EL (cell line): ENCODE results near the gene F13B.
"Not testable (repeated sequence)": the region's sequence is repeated elsewhere in the genome, so short reads cannot be mapped to it uniquely, and the experiment has no call there.

Experiments
- DNase-seq: peaks from one replicate; pipeline ENCODE4 v3.0.0-alpha.2; 2016

The F13B gene

GRCh38 chr1:197066719-197067456, at the start of gene F13B:
F13B (minus strand) TSS chr1:197067260; CDS start chr1:197067223, 37 bp downstream.
- no peak for DNase-seq

DNA sequence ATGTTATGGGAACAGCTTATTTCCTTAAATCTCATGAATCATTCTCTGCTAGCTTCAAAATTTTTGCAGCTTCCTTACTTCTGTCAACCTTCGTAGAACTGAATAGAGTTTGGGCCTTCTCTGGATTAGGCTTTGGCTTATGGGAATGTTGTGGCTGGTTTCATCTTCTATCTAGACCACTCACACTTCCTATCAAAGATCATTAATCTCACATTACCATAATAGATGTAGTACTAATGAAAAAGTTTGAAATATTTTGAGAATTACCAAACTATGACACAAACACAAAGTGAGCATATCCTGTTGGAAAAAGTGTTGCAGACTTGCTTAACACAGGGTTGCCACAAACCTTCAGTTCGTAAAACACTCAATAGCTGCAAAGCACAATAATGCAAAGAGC, 49.1 kb upstream of the F13B start:
- DNase-seq: no peak

GRCh38 chr1:197106869-197107268, 39.8 kb upstream of the F13B start:
- DNase-seq: no peak

DNA sequence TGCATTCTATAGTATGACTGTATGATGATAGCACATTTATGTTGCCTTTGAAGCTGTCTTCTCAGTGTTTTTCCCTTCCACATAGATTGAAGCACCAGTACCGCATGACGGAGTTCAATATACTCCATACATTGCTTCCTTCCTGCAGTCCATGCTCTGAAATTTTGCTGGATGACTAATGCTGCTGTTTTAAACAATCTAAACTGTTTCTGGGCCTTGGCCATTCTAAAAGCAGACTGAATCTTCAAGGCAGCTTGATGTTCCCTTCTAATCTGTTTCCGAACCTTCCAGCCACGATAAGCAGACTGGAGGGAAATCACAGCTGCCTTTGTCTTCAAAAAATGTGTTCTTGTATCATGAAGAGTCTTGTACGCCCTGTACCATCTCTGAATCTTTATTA, 36.2 kb upstream of the F13B start:
- DNase-seq: no peak

- DNase-seq: no peak
Measured at GRCh38 chr1:197101978-197102377, 34.9 kb upstream of the F13B start.

DNA sequence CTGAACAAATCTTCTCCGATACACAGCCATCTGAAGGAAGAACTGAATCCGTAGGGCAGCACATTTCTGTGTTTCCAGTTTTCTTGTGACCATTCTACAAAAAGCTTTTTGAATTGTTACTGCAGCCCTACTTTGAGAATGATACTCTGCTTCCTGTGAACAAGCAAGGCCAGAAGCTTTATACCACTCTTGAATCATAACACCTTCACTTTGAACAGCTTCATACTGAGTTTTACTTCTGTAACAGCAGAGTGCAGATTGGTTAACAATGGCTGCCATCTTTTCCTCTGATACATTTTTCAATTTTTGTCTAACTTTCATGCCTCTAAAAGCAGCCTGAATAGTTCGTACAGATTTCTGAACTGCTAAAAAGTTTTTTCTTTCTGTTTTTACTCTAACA, 33.6 kb upstream of the F13B start:
- DNase-seq: no peak

DNA sequence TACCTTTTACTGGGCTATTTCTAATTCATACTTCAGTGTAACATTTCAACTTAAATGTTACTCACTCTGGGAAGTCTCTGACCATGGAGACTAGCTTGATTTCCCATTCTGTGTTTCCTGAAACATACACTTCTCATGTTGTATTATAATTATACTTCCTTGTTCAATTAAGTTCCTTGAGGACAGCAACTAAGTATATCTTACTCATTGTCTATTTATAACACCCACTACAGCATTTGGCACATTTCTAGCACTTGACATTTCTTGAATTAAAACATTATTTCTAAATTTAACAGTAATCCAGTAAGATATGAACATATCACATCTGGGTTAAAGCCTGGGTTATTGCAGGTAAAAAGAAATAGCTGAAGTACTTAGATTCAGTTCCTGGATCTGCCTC, 32.4 kb upstream of the F13B start:
- no peak for DNase-seq

- DNase-seq: not testable (repeated sequence)
Measured at GRCh38 chr1:197096971-197097370, 29.9 kb upstream of the F13B start.

DNA sequence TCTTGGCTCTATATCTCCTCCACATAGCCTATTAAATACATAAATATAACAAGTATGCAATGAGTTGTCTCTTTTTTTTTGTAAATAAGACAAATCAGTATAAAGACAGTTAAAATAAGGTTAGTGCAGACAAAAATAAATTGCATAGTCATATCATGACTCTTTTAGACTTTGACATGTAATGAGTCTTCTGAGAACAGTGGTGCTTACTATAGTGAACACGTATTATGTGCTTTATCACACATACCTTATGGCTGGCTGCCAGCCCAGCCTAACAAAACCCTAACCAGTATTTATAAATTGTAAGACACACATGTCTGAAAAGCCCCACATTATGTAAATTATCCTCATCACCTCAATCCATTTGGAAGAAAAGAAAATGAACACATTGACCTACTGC, 29.1 kb upstream of the F13B start:
- no peak for DNase-seq

- no peak for DNase-seq
Measured at GRCh38 chr1:197093226-197093885, 26.3 kb upstream of the F13B start.

DNA sequence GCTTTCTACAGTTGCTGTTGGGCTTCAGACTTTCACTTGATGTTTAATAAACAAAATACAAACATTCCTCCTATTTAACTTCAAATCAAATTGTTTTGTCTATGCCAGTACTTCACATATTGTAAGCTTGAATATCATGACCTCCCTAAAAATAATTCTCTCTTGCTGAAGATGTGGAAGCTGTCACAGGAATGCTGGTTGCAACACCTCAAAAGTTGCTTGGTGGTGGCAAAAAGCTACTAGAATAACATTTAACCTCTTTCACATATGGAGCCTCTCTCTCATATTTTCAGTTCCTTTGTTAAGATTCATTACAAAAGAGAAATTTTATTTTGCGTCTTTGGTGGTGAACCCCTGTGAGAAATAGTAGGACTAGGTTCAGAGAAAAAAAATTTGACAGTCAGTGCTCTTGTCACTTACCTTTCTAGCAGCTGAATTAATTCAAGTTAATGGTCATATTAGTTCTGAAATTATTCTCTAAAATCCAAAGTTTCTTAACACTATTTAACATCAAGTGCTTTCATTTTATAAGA, 25.5 kb upstream of the F13B start:
- no peak for DNase-seq

GRCh38 chr1:197083474-197083873, 16.4 kb upstream of the F13B start:
- no peak for DNase-seq

- no peak for DNase-seq
Measured at GRCh38 chr1:197081117-197081753, 14.2 kb upstream of the F13B start.

- no peak for DNase-seq
Measured at GRCh38 chr1:197080323-197080722, 13.3 kb upstream of the F13B start.

DNA sequence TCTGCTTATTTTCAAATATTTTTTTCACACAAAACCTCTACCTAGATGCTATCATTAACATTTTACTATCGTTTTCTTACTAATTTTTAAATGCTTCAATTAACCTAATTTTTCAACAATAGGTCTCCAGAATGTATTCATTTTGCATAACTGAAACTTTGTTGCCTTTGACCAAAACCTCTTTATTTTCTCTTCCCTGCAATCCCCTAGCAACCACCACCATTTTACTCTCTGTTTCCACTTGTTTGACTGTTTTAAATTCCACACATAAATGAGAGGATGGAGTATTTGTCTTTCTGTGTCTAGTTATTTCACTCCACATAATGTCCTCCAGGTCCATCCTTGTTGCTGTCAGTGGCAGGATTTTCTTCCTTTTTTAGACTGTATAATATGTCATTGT, 9.5 kb upstream of the F13B start:
- DNase-seq: no peak

GRCh38 chr1:197073978-197074377, 6.9 kb upstream of the F13B start:
- no peak for DNase-seq

DNA sequence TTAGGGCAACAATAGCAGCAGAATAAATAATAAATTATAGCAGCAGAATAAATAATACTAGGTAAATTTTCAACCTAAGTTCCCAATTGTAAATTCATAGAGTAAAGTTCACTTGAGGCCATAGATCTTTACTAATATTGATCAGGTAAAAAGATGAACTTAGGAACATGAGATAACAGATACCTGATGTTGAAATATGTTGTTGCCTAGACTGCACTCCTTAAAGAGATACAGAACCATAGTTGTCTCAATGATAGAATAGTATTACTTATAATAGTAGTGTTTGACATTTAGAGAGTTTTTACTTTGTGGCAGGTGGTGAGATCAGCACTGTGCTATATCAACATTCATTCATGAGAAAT, 378 bp upstream of the F13B start:
- DNase-seq: no peak

GRCh38 chr1:197066277-197066676, 783 bp downstream of the F13B start:
- no peak for DNase-seq

DNA sequence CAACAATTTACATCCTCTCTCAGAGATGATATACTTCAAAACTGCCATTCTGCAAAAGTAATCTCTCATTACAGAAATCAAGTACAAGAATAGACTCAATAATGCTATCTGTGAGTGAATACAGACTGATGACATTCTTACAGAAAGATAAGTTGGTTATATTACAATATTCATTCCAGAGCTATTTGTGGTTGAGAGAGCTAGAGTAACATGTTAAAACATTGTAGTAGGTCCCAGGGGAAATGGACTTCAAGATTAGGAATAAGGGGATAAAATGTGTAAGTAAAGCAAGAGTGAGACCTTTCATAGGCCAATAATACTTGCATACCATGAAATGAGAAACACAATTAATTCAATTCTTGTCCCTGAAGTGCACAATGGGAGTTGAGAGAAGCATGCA, 1.5 kb downstream of the F13B start:
- peak; percentile 15 for DNase-seq

DNA sequence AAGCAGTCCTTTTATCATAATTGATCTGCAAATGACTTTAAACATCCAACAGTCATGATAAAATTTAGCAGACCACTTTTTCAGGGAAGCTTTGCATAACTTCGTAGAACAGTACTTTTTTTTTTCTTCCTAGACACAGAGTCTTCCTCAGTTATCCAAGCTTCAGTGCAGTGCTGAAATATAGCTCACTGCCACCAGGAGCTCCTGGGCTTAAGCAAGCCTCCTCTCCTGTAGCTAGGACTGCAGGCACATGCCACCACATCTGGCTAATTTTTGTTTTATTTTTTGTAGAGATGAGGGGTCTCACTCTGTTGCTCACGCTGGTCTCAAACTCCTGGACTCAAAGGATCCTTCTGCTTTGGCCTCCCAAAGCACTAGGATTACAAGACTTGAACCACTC, 3.8 kb downstream of the F13B start:
- no peak for DNase-seq

- no peak for DNase-seq
Measured at GRCh38 chr1:197062692-197063091, 4.4 kb downstream of the F13B start.

DNA sequence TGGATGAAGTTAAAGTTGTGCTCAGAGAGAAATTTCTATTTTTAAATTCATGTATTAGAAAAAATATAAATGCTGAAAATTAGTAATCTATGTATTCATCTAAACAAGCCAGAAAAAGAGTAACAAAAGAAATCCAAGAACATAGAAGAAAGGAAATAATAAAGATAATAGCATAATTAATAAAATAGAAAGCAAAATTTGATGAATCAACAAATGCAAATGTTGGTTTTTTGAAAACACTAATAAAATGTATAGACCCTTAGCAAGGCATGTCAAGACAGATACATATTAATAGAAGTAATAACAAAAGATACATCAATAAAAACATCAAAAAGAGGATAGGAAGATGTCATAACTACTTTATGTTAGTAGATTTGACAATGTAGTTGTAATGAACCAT, 18.0 kb downstream of the F13B start:
- DNase-seq: no peak

- DNase-seq: no peak
Measured at GRCh38 chr1:197042676-197043341, 24.3 kb downstream of the F13B start.
